HG03025 (cell line): ENCODE data around the gene CUX1.
"Not testable (repeated sequence)": the region's sequence is repeated elsewhere in the genome, so short reads cannot be mapped to it uniquely, and the experiment has no call there.

Experiments used
- ATAC-seq: cut with Tn5 transposase; IDR thresholded peaks from one replicate; pipeline ENCODE4 v1.9.1; 2021; ENCODE audit warnings: mild to moderate bottlenecking, moderate library complexity; ENCODE audit not compliant: unreplicated experiment, low FRiP score

The CUX1 gene

DNA sequence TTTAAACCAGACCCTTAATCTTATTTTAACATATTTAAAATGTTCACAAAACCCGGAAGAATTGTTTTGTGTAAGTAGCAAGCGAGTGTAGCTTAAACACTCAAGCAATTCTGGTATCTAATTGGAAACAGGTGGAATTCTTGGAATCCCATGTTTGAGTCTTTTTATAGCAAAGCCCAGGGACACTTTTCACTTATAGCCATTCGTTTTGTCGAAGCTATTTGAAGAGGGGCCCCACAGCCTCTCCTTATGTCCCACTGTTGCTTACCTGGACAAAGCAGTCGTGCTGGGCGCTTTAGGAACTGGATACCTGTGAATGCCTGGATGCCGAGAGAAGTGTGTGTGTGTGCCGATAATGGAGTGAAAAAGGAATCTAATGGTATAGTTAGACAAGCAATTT, 3.3 kb downstream of the CUX1 start:
- ATAC-seq = no peak

DNA sequence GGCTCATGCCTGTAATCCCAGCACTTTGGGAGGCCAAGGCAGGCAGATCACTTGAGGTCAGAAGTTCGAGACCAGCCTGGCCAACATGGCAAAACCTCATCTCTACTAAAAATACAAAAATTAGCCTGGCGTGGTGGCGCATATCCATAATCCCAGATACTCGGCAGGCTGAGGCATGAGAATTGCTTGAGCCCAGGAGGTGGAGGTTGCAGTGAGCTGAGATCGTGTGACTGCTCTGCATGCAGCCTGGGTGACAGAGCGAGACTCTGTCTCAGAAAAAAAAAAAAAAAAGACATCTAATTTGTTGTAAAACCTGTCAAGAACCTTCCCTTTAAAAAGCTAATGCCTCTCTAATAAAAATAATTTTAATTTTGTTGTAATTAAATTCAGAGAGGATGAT, 5.2 kb downstream of the CUX1 start:
- ATAC-seq = not testable (repeated sequence)

DNA sequence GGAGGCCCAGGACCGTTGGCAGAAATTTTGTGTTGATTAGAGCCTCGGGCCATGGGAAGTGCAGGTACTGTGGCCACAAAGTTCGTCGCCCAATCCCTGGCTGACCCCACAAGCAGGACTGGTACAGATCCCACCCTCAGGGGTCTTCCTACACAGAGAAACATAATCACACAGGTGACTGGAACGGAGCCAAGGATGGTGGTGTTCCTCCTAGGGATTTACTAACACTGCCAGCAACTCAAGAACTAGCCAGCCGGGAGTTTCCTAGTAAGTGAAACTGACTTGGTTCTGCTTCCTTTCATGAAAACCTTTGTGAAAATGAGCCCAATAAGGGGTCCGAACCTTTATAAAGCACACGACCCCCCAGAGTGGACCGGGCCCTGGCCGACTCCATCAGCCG, 5.7 kb downstream of the CUX1 start:
- no peak for ATAC-seq

DNA sequence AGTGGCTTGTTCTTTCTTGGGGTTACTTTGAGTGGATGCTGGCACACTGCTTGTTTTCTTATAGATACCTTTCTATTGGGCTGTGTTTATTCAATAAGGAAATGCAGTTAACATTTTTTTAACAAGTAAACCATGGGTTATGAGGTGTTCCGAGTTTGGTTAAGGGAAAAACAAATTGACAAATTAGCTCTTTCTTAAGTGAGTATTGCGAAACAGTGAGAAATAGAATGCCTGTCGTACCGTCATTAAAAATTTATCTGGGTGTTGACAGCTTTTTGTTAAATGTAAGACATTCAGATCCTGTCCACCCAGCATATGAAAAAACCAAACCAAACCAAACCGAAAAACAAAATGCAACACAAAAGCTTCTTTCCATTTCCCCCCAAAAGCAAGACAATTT, 6.2 kb downstream of the CUX1 start:
- no peak for ATAC-seq

DNA sequence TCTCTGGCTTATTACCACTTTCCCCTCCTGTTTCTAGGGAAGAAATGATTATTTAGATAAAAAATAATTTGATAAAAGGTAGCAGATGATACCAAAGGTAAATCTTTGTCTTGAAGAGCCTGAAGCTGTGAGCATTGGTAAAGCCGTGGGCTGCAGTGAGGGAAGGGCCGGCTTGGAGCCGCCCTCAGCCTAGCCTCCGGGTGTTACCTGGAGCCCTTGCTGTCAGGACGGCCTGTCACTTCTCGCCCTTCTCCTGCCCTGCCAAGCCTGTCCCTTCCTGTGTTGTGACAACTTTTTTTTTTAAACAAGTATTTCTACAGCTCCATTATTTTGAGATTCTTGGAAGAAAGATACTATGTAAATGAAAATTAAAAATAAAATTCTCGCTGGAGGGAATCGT, 7.0 kb downstream of the CUX1 start:
- no peak for ATAC-seq

- ATAC-seq = no peak
Observed at GRCh38 chr7:101826081-101826835, 8.8 kb downstream of the CUX1 start.

DNA sequence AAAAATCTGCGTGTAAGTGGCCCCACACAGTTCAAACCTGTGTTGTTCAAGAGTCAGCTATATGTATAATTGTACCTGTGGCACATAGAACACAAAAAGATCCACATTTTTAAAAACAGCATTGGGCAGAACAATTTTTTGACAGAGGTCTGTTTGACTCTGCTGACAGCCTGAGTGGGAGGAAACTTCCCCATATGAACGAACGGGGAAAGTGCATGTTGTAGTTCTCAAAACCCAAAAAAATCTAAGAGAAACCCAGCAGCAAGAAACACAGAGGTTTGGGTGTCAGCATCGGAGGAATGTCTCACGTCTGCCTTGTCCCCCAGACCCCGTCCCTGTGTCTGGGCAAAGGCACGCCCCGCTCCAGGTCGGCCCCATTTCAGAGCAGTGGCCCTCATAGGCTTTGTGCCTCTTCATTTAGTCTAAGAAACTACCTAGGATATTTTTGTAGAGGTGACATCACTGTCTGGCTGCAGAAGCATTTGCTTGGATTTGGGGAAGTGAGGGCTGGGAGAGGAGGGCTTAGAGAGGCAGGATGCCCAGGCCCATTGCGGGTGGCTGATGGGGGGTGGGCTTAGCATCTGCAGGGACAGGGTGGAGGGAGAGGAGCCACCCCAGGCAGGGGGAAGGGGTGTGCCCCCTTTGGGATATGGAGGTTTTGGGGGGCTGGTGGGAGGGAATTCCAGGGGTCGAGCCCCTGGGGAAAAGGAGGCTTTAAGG, 11.0 kb downstream of the CUX1 start:
- no peak for ATAC-seq

DNA sequence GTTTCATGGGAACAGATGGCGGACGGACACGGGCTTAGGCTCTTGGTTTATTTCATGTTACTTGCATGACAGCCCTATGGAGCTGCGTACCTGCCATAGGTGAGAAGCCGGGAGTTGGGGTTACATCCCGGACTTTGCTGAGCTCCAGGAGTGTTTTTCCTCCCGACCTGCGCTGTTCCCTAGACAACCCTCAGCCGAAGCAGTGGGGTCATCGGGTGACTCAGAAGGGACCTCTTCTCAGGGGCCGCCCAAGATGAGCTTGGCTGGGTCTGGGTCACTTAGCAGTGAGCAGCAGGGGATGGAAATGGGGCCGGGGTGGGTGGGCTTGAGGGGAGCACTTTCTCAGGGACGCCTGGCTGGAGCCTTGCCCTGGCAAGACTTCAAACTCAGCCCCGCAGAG, 11.9 kb downstream of the CUX1 start:
- ATAC-seq = no peak

GRCh38 chr7:101829821-101830220, 12.4 kb downstream of the CUX1 start:
- ATAC-seq = no peak

DNA sequence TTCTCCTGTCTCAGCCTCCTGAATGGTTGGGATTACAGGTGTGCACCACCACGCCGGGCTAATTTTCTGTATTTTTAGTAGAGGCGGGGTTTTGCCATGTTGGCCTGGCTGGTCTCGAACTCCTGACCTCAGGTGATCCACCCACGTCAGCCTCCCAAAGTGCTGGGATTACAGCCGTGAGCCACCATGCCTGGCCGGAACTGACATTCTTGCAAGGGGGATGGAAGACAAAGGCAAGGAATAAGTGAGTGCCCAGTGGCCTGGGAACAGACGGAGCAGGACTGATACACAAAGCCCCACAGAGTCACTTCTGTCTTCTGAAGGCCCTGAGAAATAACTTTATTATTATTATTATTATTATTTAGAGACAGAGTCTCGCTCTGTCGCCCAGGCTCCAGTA, 14.0 kb downstream of the CUX1 start:
- not testable (repeated sequence) for ATAC-seq

- ATAC-seq = no peak
Observed at GRCh38 chr7:101832205-101832631, 14.8 kb downstream of the CUX1 start.

GRCh38 chr7:101832685-101833375, 15.4 kb downstream of the CUX1 start:
- ATAC-seq = no peak

GRCh38 chr7:101833799-101834198, 16.4 kb downstream of the CUX1 start:
- no peak for ATAC-seq

GRCh38 chr7:101835136-101835535, 17.7 kb downstream of the CUX1 start:
- no peak for ATAC-seq

- not testable (repeated sequence) for ATAC-seq
Observed at GRCh38 chr7:101837433-101837832, 20.0 kb downstream of the CUX1 start.

GRCh38 chr7:101838837-101839483, 21.5 kb downstream of the CUX1 start:
- ATAC-seq = no peak

GRCh38 chr7:101841328-101841727, 23.9 kb downstream of the CUX1 start:
- ATAC-seq = no peak

- no peak for ATAC-seq
Observed at GRCh38 chr7:101843293-101844271, 26.2 kb downstream of the CUX1 start.

DNA sequence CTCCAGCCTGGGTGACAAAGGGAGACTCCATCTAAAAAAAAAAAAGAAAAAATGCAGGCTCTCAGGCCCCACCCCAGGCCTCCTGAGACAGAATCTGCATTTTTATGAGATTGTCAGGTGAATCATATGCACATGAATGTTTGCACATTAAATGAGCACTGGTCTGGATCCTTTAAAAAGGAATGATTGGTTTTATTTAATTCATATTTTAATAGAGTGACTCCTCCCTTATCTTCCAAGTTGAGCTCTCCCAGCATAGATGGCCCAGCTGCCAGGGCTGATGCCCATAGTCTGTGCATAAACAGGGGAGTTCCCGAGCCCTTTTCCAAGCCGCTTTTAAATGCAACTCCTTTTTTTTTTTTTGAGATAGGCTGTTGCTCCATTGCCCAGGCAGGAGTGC, 28.5 kb downstream of the CUX1 start:
- no peak for ATAC-seq
